Measurements from ENCODE around the gene LHB.

Gene LHB

DNA sequence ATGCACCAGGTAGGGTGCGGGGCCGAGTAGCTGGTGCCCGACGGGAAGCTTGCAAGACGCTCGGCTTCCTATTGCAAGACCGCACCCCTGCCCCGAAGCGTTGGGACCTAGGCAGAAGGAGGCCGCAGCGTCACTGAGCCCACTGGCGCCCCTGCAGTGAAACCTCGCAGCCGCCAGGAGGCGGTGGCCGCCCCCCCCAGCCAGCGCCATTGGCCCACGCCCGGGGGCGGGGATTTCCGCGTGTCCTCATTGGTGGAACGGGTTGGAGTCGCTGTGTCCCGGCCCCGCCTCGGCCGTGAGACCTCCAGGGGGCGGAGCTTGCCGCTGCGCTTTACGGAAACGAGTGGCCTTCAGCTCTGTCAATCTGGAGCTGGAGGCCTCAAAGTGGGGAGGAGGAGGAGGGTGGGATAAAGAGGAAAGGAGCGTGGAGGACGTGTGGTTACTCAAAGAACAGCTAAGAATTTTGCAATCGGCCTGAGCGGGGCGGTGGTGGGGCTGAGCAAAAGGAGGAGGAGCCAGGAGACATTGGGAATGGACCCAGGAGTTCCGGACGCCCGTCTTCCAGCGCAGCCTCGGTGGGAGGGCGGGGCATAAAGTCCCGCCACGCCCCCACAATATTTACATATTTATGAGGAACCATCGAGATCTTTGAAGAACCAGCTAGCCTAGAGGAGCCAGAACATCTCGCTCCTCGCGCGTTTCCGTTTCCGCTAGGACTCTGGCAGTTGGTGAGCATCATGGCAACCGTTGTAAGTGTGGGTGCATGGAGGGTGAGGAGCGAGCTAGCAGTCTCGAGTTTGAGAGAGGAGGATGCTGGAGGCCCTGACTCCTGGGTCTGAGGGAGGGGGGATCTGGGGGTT lies 23.5 kb downstream of the LHB start, which contains the start of the genes GYS1 and RUVBL2:
Gene GYS1 (minus strand): TSS at position 135 of the 860 bp plus-strand sequence. CDS start 197 bp downstream, outside the sequence.
Gene RUVBL2 (plus strand): TSS at position 713 of the 860 bp plus-strand sequence. CDS start 25 bp downstream, at position 738.
- peak within 1 kb of the TSS; percentile 87 for H3K4me3 ChIP-seq (ENCODE audit: low read depth, low read length)
- DNase-seq (ENCODE audit: low read depth): peak; percentile 100
- TF ChIP-seq, protein P1, sequence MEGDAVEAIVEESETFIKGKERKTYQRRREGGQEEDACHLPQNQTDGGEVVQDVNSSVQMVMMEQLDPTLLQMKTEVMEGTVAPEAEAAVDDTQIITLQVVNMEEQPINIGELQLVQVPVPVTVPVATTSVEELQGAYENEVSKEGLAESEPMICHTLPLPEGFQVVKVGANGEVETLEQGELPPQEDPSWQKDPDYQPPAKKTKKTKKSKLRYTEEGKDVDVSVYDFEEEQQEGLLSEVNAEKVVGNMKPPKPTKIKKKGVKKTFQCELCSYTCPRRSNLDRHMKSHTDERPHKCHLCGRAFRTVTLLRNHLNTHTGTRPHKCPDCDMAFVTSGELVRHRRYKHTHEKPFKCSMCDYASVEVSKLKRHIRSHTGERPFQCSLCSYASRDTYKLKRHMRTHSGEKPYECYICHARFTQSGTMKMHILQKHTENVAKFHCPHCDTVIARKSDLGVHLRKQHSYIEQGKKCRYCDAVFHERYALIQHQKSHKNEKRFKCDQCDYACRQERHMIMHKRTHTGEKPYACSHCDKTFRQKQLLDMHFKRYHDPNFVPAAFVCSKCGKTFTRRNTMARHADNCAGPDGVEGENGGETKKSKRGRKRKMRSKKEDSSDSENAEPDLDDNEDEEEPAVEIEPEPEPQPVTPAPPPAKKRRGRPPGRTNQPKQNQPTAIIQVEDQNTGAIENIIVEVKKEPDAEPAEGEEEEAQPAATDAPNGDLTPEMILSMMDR (conservative IDR thresholded peaks at IDR 0.05; ENCODE audit: low read depth, low read length): peak; percentile 81

DNA sequence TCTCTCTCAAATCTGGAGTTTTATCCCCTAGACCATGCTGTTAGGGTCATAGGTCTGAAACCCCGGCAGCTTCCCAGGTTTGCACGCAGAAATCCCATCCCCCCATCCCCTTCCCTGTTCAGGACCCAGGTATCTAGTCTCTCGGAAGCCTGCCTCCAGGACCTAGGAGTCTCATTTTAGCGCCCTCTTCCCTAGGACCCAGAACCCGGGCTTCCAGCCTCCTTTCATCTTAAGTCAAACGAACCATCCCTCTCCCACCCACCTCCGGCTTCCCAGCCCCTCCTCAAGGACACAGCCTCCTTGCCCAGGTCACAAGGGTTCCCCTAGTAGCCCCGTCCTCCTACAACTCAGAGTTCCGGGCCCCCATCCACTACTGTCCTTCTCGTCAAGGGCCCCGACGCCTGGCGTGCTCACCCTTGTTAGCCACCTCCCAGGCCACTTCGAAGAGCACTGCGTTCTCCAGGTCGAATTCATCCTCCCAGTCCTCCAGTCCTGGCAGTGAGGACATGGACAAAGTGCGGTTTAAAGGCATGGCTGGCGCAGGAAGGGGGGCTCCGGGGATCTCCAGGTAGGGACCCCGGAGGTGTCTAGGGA lies 24.2 kb downstream of the LHB start:
- no peak for DNase-seq (ENCODE audit: low read depth)
- peak overlapping the region; percentile 87 for H3K4me3 ChIP-seq (ENCODE audit: low read depth, low read length)
- TF ChIP-seq, protein P1 (conservative IDR thresholded peaks at IDR 0.05; ENCODE audit: low read depth, low read length): peak; percentile 5

DNA sequence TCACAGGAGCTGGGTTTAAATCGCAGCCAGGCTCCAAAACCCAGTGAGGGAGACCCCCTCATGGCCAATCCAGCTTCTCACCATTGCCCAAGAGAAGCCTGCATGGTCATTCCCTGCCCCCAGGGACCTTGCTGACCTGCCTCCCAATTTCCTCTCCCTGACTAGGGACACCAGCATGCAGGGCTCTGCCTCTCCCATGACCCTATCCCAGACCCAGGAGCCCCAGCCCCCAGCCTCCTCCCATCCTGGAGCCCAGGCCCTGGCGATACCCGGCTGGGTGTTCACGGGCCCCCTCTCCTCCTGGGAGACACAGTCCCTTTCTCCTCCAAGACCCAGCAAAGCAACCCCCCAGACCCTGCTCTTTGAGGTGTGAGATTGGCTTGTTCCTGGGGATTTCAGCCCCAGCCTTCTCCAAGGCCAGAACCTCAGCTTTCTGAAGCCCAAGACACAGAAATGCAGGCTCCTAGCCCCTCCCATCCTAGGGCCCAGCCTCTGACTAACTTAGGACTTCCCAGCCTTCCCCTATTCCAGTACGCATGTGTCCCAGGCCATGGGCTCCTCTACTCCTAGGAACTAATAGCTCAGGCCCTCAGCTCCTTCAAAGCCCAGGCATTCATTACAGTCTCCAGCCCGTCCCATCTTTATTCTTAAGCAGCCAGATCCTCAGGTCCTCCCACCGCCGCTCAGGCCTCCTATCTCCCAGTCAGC lies 24.9 kb downstream of the LHB start:
- TF ChIP-seq, protein P1 (conservative IDR thresholded peaks at IDR 0.05; ENCODE audit: low read depth, low read length): no peak
- peak; percentile 91 for DNase-seq (ENCODE audit: low read depth)

DNA sequence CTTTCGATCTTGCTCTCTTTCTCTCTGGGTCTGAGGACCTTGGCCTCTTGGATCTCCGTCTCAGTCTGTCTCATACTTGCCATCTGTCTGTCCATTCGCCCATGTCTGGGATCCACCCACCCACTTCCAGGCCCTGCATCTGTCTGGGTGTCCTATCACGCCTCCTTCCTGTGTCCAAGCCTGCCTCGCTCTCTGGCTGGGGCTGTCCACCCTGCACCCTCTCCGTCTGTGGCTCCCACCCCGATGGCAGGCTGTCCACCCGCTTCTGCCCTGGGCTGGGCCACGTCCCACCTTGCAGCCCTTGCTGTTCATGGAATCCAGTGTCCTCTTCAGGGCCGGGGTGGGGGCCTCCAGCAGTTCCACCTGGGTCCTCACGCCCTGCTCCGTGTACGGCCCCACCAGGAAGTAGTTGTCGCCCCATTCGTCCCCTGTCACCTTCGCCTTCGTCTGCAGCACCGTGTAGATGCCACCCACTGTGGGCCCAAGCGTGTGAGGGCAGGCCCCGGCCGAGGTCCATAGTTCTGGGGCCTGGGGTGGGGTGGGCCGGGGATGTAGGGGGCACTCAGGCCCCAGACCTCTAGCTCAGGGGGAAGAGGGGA lies 25.8 kb downstream of the LHB start:
- H3K4me3 ChIP-seq (ENCODE audit: low read depth, low read length): no peak overlapping the region
- no peak for DNase-seq (ENCODE audit: low read depth)
- TF ChIP-seq, protein P1 (conservative IDR thresholded peaks at IDR 0.05; ENCODE audit: low read depth, low read length): no peak

More for the DNA sequence above, 24.9 kb downstream of the LHB start:
- H3K4me3 ChIP-seq (ENCODE audit: low read depth, low read length): peak overlapping the region; percentile 87

DNA sequence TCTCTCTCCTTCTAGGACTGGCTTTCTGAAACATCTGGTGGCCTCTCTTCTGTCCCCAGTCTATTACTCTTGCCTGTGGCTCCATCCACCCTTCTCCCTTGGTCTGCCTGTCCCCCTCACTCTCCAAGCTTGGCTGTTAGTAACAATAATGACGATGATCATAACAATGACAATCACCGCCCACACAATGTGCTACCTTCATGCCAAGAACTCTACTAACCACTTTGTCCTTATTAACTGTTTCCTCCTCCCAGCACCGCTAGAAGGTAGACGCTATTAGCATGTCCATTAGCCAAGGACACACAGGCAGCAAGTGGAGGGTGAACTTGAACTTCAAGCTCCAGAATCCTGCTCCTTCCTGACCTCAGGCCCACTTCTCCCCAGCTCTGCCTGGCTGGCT lies 26.5 kb downstream of the LHB start:
- TF ChIP-seq, protein P1 (conservative IDR thresholded peaks at IDR 0.05; ENCODE audit: low read depth, low read length): no peak
- H3K4me3 ChIP-seq (ENCODE audit: low read depth, low read length): no peak overlapping the region
- no peak for DNase-seq (ENCODE audit: low read depth)

DNA sequence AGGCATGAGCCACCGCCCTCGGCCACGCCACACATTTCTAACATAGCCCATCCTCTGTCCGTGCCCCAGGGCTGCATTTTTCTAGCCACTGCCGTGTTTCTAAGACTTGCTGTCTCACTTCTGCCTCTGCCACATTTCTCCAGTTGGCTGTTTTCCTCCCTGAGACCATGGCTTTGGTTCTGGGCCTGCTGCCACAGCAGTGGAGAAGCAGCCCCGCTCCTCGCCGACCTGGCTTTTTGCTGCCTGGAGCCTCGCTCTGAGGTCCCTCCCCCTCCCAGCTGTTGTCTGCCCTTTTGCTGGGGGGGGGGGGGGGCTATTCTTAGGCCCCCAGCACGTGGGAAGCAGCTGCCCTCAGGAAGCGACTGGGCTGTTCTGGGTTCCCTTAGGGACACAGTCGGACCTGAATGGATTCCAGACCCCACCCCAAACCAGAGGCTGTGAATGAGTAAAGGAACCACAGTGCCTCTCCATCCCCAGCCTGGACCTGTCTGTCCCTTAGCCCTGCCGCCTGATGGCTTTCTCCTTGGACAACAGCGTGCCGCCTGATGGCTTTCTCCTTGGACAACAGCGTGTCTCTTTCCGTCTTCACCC lies 27.1 kb downstream of the LHB start:
- TF ChIP-seq, protein P1 (conservative IDR thresholded peaks at IDR 0.05; ENCODE audit: low read depth, low read length): no peak

More for the DNA sequence above, 27.1 kb downstream of the LHB start:
- no peak overlapping the region for H3K4me3 ChIP-seq (ENCODE audit: low read depth, low read length)
- no peak for DNase-seq (ENCODE audit: low read depth)
